MCF 10A (cell line): Measurements from ENCODE around the gene VAMP8. TPM values are rescaled to one million over a fixed set of nuclear protein-coding genes. Genes with fewer than 3 reads are reported as not detected.

Experiments used
- BruUV-seq: library from RNA; stranded (reverse); fragments of 400-500 nt; replicated peaks from 2 replicates; lab custom pipeline; 2021; lab: Mats Ljungman, UMichigan
- CTCF ChIA-PET: fragments of 300-600 bp; sonication (Branson Sonifier 250); formaldehyde crosslinking; extraction: SDS; loops from one replicate; lab custom pipeline; 2021; ENCODE audit warnings: antibody characterized with exemption, inconsistent platforms; lab: Yijun Ruan, JAX
- POLR2A ChIA-PET: fragments of 300-600, 350-650 bp; sonication (Branson Sonifier 250); formaldehyde crosslinking; extraction: SDS; loops from one replicate; lab custom pipeline; 2020; ENCODE audit warnings: antibody characterized with exemption, inconsistent platforms; lab: Yijun Ruan, JAX
- DNase-seq: peaks from one replicate; pipeline ENCODE4 v3.0.0-alpha.2; 2018; ENCODE audit not compliant: unreplicated experiment
- H3K27ac Mint-ChIP-seq: one replicate; pipeline ENCODE4 v1.8.0; 2022; ENCODE audit warnings: mild to moderate bottlenecking, low read depth, mixed read lengths; ENCODE audit not compliant: unreplicated experiment
- H3K27me3 Mint-ChIP-seq: one replicate; pipeline ENCODE4 v1.8.0; 2022; ENCODE audit warnings: mixed read lengths; ENCODE audit not compliant: insufficient read depth, unreplicated experiment
- H3K36me3 Mint-ChIP-seq: one replicate; pipeline ENCODE4 v1.8.0; 2022; ENCODE audit warnings: mild to moderate bottlenecking, moderate library complexity, mixed read lengths; ENCODE audit not compliant: insufficient read depth, unreplicated experiment
- H3K4me1 Mint-ChIP-seq: one replicate; pipeline ENCODE4 v1.8.0; 2022; ENCODE audit warnings: mixed read lengths; ENCODE audit not compliant: insufficient read depth, unreplicated experiment
- H3K4me3 Mint-ChIP-seq: one replicate; pipeline ENCODE4 v1.8.0; 2022; ENCODE audit warnings: mild to moderate bottlenecking, moderate library complexity, mixed read lengths; ENCODE audit not compliant: unreplicated experiment
- H3K9me3 Mint-ChIP-seq: one replicate; pipeline ENCODE4 v1.8.0; 2022; ENCODE audit warnings: mixed read lengths; ENCODE audit not compliant: unreplicated experiment
- CTCF ChIP-seq: fragments of 200-600 bp; IDR thresholded peaks from one replicate; pipeline ENCODE4 v1.8.0; 2022; ENCODE audit warnings: antibody characterized with exemption, mild to moderate bottlenecking; ENCODE audit not compliant: unreplicated experiment
- intact Hi-C: fragments of 100-400 bp; cut with micrococcal nuclease; formaldehyde crosslinking; loops from 2 replicates; pipeline ENCODE4 v1.14.1; 2022
- total RNA-seq: library from RNA; stranded (reverse); gene quantifications from 2 replicates; pipeline ENCODE4 v1.2.3, GENCODE V29; 2022

VAMP8 gene
- total RNA-seq, 1 experiment from 2014 or later, result 56.0 TPM

GRCh38 chr2:85597241-85597640, 19.9 kb downstream of the VAMP8 start:
- no peaks in the 10 kb centered on the region for H3K9me3 Mint-ChIP-seq
- TSS peak; percentile 50 for BruUV-seq
- no peak for DNase-seq
- H3K27me3 Mint-ChIP-seq, result no peaks in the 10 kb centered on the region
- POLR2A ChIA-PET, result interaction anchor here (1.0 to 5.2 kb wide), 5 partner anchors 7 to 270 kb away, joined by 3 to 113 read pairs (median 54); partner anchors contain the start of genes GGCX, TGOLN2, TMEM150A and VAMP5
- peaks cover 19% of the 10 kb centered on the region for H3K4me1 Mint-ChIP-seq
- peak overlapping the region; percentile 98 for H3K27ac Mint-ChIP-seq
- peak overlapping the region; percentile 98 for H3K4me3 Mint-ChIP-seq
- intact Hi-C loops, result no loop called here
- peaks cover 24% of the 10 kb centered on the region for H3K36me3 Mint-ChIP-seq
- no peak for TF ChIP-seq CTCF
- CTCF ChIA-PET, result interaction anchor here (0.6 to 2.4 kb wide), 4 partner anchors 20 to 624 kb away, joined by 4 to 9 read pairs (median 4); no protein-coding TSS in a partner anchor

- no peak overlapping the region for H3K4me3 Mint-ChIP-seq
- no peak overlapping the region for H3K27ac Mint-ChIP-seq
- no peak for DNase-seq
- CTCF ChIA-PET, result no interaction called here
- H3K4me1 Mint-ChIP-seq, result peaks cover 19% of the 10 kb centered on the region
- POLR2A ChIA-PET, result interaction anchor here (0.8 to 1.2 kb wide), 2 partner anchors 10 to 20 kb away, joined by 3 to 5 read pairs; no protein-coding TSS in a partner anchor
- H3K27me3 Mint-ChIP-seq, result no peaks in the 10 kb centered on the region
- intact Hi-C loops, result no loop called here
- peaks cover 24% of the 10 kb centered on the region for H3K36me3 Mint-ChIP-seq
- no peak for TF ChIP-seq CTCF
- BruUV-seq, result no TSS peak
- H3K9me3 Mint-ChIP-seq, result no peaks in the 10 kb centered on the region
These were observed 21.4 kb downstream of the VAMP8 start for GRCh38 chr2:85598594-85599340.

GRCh38 chr2:85599468-85600234, 22.3 kb downstream of the VAMP8 start:
- ChIA-PET POLR2A (interaction anchor here (0.6 to 0.9 kb wide), 4 partner anchors 12 to 39 kb away, joined by 3 to 5 read pairs (median 3); partner anchors contain the start of genes C2orf68, GGCX and VAMP8), CTCF (no interaction called here)
- Mint-ChIP-seq H3K27ac (no peak overlapping the region), H3K36me3 (peaks cover 26% of the 10 kb centered on the region), H3K27me3 (no peaks in the 10 kb centered on the region), H3K4me1 (peaks cover 10% of the 10 kb centered on the region), H3K4me3 (no peak overlapping the region), H3K9me3 (no peaks in the 10 kb centered on the region)
- no TSS peak for BruUV-seq
- DNase-seq, result no peak
- TF ChIP-seq CTCF, result no peak
- intact Hi-C loops, result loop anchor here (5.0 kb wide), 2 partner anchors 37 to 177 kb away; partner anchors contain the start of gene GGCX

- no peaks in the 10 kb centered on the region for H3K27me3 Mint-ChIP-seq
- H3K27ac Mint-ChIP-seq, result no peak overlapping the region
- H3K4me3 Mint-ChIP-seq, result no peak overlapping the region
- peaks cover 30% of the 10 kb centered on the region for H3K36me3 Mint-ChIP-seq
- ChIA-PET CTCF (interaction anchor here (0.6 kb wide), 1 partner anchor 72 kb away, joined by 3 read pairs; no protein-coding TSS in a partner anchor), POLR2A (interaction anchor here (0.6 to 0.9 kb wide), 3 partner anchors 11 to 39 kb away, joined by 3 read pairs; partner anchors contain the start of genes C2orf68, GGCX and VAMP8)
- peaks cover 12% of the 10 kb centered on the region for H3K4me1 Mint-ChIP-seq
- no TSS peak for BruUV-seq
- DNase-seq, result no peak
- TF ChIP-seq CTCF, result no peak
- no peaks in the 10 kb centered on the region for H3K9me3 Mint-ChIP-seq
- intact Hi-C loops, result loop anchor here (5.0 kb wide), 2 partner anchors 38 to 178 kb away; partner anchors contain the start of gene GGCX
These were observed 22.8 kb downstream of the VAMP8 start for GRCh38 chr2:85600235-85600575.
